Activated CD8-positive, alpha-beta memory T cell treated with anti-CD3 and anti-CD28 coated beads for 4 hours (primary cell): ENCODE data around the gene SREBF2.
"Not testable (repeated sequence)": the region's sequence is repeated elsewhere in the genome, so short reads cannot be mapped to it uniquely, and the experiment has no call there.

Experiments
- DNase-seq, 2 donors: peaks; one replicate each; pipeline ENCODE4 v3.0.0-alpha.2; 2020; ENCODE audit warnings: low read depth in 2 of 2

Gene SREBF2

DNA sequence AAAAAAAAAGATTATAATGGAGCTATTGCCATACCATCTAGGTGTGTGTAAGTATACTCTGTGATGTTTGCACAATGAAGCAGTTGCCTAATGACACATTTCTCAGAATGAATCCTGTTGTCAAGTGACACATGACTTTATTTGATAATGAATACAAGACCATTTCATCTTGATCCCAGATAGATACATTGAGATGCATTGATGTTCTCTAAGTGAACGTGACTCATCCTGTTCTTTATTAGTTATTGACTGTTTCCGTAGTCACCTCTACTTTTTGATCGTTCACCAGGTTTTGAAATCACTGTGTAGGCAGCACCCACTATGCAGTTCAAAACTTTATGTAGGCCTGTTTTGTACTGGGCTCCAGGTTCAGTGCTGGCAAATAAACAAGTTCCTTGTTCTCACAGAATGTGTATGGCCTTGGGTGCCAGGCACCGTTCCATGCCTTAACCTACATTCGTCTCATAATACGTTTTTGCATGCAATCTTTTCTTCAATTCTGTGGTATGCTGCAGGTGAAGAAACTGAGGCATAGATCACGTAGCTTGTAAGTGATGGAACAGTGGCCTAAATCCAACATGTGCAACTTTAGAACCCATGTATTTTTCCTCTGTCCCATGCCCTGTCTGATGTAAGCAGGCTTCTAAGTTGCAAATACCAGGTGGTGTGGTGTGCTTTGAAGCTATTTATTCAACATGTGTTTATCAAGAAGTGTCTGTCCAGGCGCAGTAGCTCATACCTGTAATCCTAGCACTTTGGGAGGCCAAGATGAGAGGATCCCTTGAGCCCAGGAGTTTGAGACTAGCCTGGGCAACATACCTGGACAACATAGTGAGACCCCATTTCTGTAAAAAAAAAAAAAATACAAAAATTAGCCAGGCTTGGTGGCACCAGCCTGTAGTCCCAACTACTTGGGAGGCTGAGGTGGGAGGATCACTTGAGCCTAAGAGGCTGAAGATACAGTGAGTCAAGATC lies 10.4 kb downstream of the SREBF2 start:
- no peak for DNase-seq

DNA sequence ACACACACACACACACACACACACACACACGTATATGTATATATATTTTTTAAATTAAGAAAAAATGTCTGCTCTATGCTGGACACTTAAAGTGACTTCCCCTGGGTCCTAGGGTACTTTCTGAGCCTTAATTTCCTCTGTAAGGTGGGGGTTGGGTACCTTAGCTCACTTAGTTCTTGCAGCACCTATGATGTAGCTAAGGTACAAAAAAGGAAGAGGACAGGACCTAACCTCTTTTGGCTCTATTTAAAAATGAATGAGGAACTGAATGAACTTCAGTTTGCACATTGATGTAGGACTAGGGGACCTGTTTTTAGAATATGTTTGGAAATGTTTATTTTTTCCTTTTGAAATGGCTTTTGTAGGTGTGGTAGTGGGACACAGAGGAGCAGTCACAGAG lies 11.1 kb downstream of the SREBF2 start:
- no peak for DNase-seq

GRCh38 chr22:41844513-41844912 lies 11.6 kb downstream of the SREBF2 start:
- DNase-seq = no peak

- DNase-seq = no peak
Observed at GRCh38 chr22:41845380-41846267, 12.7 kb downstream of the SREBF2 start.

DNA sequence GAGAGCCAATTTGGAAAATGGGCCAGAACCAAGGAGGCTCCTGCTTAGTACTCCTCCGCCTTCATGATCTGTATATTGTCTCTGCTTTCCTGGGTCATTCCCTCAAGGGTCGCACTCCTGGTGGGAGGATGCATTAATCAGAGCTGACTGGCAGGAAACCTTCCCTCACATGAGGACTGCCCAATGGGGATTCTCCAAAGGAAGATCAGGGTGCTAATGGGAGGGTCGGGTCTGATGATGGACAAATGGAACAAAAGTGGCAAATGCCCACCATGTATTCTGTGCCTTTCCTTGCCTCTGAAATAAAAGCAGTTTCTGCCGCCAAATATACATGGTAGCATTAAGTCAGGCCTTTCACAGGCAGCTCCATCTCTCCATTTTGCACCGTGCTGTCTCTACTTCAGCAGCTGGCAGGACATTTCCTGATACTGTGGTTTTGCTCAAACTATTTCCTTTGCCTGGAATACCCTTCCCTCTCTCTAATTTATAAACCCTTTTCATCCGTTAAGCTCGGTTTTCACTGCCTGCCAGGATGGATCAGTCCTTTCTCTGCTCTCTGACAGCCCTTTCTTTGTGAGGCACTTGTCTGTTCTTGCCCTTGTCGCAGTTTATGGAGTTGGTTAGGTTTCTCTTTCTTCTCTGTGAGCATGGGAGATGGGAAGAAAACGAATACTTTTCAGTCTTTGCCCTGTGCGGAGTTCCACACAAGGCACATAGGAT lies 13.5 kb downstream of the SREBF2 start:
- DNase-seq = no peak

- DNase-seq = no peak
Observed at GRCh38 chr22:41847300-41847699, 14.4 kb downstream of the SREBF2 start.

DNA sequence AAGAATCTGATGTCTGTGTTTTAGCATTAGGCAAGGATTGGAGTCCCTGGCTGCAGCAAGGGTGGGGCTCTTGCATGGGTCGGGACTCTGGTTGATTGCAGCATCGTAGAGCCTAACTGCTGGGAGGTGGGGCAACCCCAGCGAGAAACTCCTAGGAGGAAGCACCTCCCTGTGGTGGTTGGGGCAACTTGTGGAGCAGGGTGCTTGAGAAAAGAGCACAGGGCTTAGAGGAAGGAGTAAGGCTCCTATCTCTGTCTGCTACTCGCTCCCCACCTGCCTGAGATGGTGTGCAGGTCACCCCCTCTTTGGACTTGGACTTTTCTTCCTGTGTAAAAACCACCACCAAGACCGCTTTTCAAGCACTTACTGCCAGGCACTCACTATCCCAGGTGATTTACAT lies 15.6 kb downstream of the SREBF2 start:
- DNase-seq = no peak

GRCh38 chr22:41856469-41856868 lies 23.6 kb downstream of the SREBF2 start:
- no peak for DNase-seq

- DNase-seq = peak; percentile 59 to 76
Observed at GRCh38 chr22:41857155-41857859, 24.4 kb downstream of the SREBF2 start.

DNA sequence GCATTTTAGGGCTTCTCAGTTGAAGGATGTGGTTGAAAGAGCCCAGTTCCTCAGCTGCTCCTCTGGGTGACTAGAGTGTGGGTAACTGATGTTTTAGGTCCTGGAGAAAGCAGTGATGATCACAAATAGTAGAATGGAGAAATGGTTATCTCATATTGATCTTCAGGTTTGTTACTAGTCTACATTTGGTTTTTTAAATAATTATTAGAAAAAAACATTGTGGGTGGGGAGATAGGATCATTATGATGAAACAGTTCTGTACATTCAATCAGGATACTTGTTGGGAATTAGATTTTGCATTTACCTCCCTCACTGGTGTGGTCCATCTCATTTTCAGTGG lies 24.9 kb downstream of the SREBF2 start:
- no peak for DNase-seq

DNA sequence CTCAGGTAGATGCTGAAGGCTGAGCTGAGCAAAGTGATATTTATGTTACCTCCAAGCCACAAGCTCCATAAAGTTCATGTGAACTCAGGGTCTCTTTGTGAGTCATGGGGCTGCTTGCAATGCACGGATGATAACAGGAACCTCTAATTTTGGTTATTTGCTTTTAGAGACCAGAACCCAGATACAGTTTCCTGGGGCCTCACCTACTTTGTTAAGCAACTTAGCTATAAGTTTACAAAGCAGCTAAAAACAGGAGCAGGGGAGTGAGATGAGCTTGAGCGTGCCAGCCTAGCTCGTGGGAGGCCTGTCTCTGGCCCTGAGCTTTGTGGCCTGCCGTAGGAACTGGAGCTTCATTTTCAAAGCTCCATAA lies 29.2 kb downstream of the SREBF2 start:
- peak in 1 of 2 donors; percentile 24 for DNase-seq

GRCh38 chr22:41862530-41863266 lies 29.8 kb downstream of the SREBF2 start:
- DNase-seq = no peak

- DNase-seq = no peak
Observed at GRCh38 chr22:41863472-41863871, 30.6 kb downstream of the SREBF2 start.

- no peak for DNase-seq
Observed at GRCh38 chr22:41868556-41868955, 35.7 kb downstream of the SREBF2 start.

GRCh38 chr22:41870081-41870480 lies 37.2 kb downstream of the SREBF2 start:
- not testable (repeated sequence) for DNase-seq

- no peak for DNase-seq
Observed at GRCh38 chr22:41870786-41871185, 37.9 kb downstream of the SREBF2 start.

GRCh38 chr22:41873391-41873790 lies 40.5 kb downstream of the SREBF2 start:
- DNase-seq = no peak

DNA sequence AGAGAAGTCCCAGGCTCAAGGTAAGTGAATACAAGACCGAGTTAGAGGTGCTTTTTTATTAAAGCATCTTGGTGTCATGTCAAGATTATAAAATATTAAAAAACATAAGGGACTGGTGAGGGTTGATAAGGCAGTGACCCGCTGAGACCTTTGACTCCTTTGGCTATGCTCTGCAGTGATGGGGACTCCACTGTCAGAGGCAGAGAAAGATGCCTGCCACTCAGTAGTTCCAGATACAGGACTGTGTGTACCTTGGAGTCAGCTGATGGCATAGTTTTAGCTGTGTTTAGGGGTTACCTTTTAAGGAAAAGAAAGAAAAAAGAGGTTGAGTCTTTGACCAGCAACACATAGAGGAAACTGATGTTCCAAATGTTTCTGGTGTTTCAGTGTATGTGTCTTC lies 41.2 kb downstream of the SREBF2 start:
- no peak for DNase-seq

DNA sequence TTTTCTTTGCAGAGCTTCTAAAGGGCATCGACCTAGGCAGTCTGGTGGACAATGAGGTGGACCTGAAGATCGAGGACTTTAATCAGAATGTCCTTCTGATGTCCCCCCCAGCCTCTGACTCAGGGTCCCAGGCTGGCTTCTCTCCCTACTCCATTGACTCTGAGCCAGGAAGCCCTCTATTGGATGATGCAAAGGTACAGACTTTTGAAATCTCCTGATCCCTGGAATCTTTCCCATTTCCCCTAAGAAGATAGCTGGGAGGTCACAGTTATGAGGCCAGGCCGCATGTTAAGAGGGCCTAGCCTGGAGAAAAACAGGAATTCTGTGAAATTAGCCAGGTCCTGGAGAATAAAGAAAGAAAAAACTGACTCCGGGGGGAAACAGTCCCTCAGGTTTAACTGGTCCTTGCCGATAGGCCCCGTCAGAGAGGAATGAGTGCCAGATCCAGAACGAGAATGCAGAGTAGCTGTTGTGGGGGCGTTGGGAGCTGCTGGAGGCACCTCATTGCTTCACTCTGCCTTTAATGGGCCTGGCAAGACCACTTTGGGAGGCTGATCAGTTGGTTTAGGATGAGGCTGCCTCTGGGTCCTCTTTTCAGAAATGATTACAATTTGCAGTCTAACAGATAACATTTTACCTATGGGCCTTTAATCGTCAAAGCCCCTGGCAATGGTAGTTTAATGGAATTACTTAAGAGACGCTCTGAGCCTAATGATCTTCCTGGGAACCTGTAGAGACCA lies 42.8 kb downstream of the SREBF2 start:
- no peak for DNase-seq

DNA sequence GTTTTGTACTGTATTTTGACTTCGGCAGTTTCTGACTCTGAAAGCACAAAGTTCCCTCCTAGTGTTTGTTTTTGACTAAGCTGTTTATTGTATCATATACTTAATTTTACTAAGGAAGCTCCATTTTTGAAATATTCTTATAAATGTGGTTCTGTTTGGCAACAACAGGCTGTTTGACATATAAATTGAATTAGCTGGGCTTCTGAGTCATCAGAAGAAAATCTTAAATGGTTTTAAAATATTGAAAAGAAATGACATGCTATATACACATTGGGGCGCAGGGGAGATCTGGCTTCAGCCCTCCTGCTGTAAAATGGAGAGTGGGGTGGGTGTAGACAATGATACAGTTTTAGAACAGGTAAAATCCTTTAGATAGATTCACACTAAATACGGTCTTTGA lies 43.4 kb downstream of the SREBF2 start:
- DNase-seq = no peak
